Thyroid gland (tissue), 4 donors: ENCODE results near the gene KBTBD12. TPM values are rescaled to one million over a fixed set of nuclear protein-coding genes. Genes with fewer than 3 reads are reported as not detected.

Source experiments
- DNase-seq, 2 donors: peaks; one replicate each; pipeline ENCODE4 v3.0.0-alpha.2; 2019
- H3K27ac ChIP-seq, 3 donors: fragments of 200-600 bp; sonication (generic); 1 replicate in 2 of 3; 2 replicates in 1 of 3; pipeline ENCODE4 v1.5.1; 2016 to 2019; ENCODE audit warnings: mild to moderate bottlenecking in 1 of 3, moderate library complexity in 1 of 3
- H3K27me3 ChIP-seq: fragments of 200-600 bp; sonication (generic); one replicate; pipeline ENCODE4 v1.5.1; 2019
- H3K36me3 ChIP-seq, 2 donors: fragments of 200-600 bp; sonication (generic); one replicate each; pipeline ENCODE4 v1.5.1; 2016 to 2019
- H3K4me1 ChIP-seq, 2 donors: fragments of 200-600 bp; sonication (generic); one replicate each; pipeline ENCODE4 v1.5.1; 2017 to 2019
- H3K4me3 ChIP-seq, 3 donors: fragments of 200-600 bp; sonication (generic); replicated peaks in 1 of 3; 1 replicate in 2 of 3; 2 replicates in 1 of 3; pipeline ENCODE4 v1.5.1; 2016; ENCODE audit warnings: mild to moderate bottlenecking in 1 of 3
- H3K9me3 ChIP-seq: fragments of 200-600 bp; sonication (generic); one replicate; pipeline ENCODE4 v1.5.1; 2017
- CTCF ChIP-seq, 6 experiments: fragments of 200-600 bp in 3 of 6; fragments of 450-650 bp in 3 of 6; sonication (generic) in 3 of 6; IDR thresholded peaks; one replicate each; pipeline ENCODE4 v1.5.1; 2016 to 2019; ENCODE audit warnings: antibody characterized with exemption in 6 of 6, mild to moderate bottlenecking in 2 of 6, inconsistent platforms in 1 of 6, moderate library complexity in 1 of 6
- POLR2A ChIP-seq, 2 donors: fragments of 450-650 bp; IDR thresholded peaks; one replicate each; pipeline ENCODE4 v1.6.1; 2017; ENCODE audit warnings: antibody characterized with exemption in 2 of 2, mild to moderate bottlenecking in 2 of 2, moderate library complexity in 1 of 2
- WGBS, 2 donors: methylation state at CpG; one replicate each; pipeline ENCODE4 v1.1.5; 2017; 5-methylcytosine and 5-hydroxymethylcytosine counted together
- intact Hi-C: fragments of 100-400 bp; cut with DNase I; formaldehyde crosslinking; loops from one replicate; pipeline ENCODE4 v1.15.1; 2023
- total RNA-seq, 4 donors: library from RNA; depleted of rRNA; stranded (reverse); fragments of >200 nt; gene quantifications; one replicate each; pipeline ENCODE4 v1.2.3, GENCODE V29; 2016

KBTBD12 gene
- total RNA-seq, 4 donors from 2014 or later = 1.5 TPM; not detected in 3

GRCh38 chr3:127984241-127984975 is 69.4 kb downstream of the KBTBD12 start:
- Histone ChIP-seq H3K36me3 (no peaks in the 10 kb centered on the region), H3K4me3 (no peak overlapping the region), H3K27ac (no peak overlapping the region), H3K9me3 (no peaks in the 10 kb centered on the region), H3K4me1 (no peaks in the 10 kb centered on the region), H3K27me3 (no peaks in the 10 kb centered on the region)
- TF ChIP-seq CTCF (IDR thresholded peaks at IDR 0.05) = no peak
- no peak for TF ChIP-seq POLR2A (IDR thresholded peaks at IDR 0.05)
- DNase-seq = no peak
- intact Hi-C loops = no loop called here
- 88 to 90% methylated on average over 8 of the region's 8 CpGs for WGBS, 2 donors

- Histone ChIP-seq H3K4me1 (no peaks in the 10 kb centered on the region), H3K4me3 (no peak overlapping the region), H3K36me3 (no peaks in the 10 kb centered on the region), H3K27me3 (no peaks in the 10 kb centered on the region), H3K27ac (no peak overlapping the region), H3K9me3 (no peaks in the 10 kb centered on the region)
- TF ChIP-seq POLR2A (IDR thresholded peaks at IDR 0.05) (no peak), CTCF (IDR thresholded peaks at IDR 0.05) (no peak)
- 89 to 96% methylated on average over 3 to 4 of the region's 4 CpGs for WGBS, 2 donors
- no peak for DNase-seq
- intact Hi-C loops = no loop called here
These were observed 70.2 kb downstream of the KBTBD12 start for GRCh38 chr3:127985216-127985615.

GRCh38 chr3:127985655-127986225 is 70.7 kb downstream of the KBTBD12 start:
- no peaks in the 10 kb centered on the region for H3K27me3 ChIP-seq
- intact Hi-C loops = no loop called here
- WGBS, 2 donors = 86 to 93% methylated on average over 11 to 13 of the region's 13 CpGs
- no peak for TF ChIP-seq POLR2A (IDR thresholded peaks at IDR 0.05)
- no peak for TF ChIP-seq CTCF (IDR thresholded peaks at IDR 0.05)
- no peaks in the 10 kb centered on the region for H3K9me3 ChIP-seq
- no peak overlapping the region for H3K27ac ChIP-seq
- no peak for DNase-seq
- H3K4me1 ChIP-seq = no peaks in the 10 kb centered on the region
- no peaks in the 10 kb centered on the region for H3K36me3 ChIP-seq
- H3K4me3 ChIP-seq = no peak overlapping the region

- no peaks in the 10 kb centered on the region for H3K36me3 ChIP-seq
- H3K27ac ChIP-seq = no peak overlapping the region
- no peaks in the 10 kb centered on the region for H3K9me3 ChIP-seq
- WGBS, 2 donors = 89 to 91% methylated on average over 10 to 11 of the region's 11 CpGs
- intact Hi-C loops = no loop called here
- H3K4me1 ChIP-seq = no peaks in the 10 kb centered on the region
- no peaks in the 10 kb centered on the region for H3K27me3 ChIP-seq
- no peak overlapping the region for H3K4me3 ChIP-seq
- no peak for DNase-seq
- no peak for TF ChIP-seq POLR2A (IDR thresholded peaks at IDR 0.05)
- TF ChIP-seq CTCF (IDR thresholded peaks at IDR 0.05) = no peak
These were observed 71.8 kb downstream of the KBTBD12 start for GRCh38 chr3:127986803-127987202.

- Histone ChIP-seq H3K27me3 (no peaks in the 10 kb centered on the region), H3K4me1 (no peaks in the 10 kb centered on the region), H3K4me3 (no peak overlapping the region), H3K36me3 (no peaks in the 10 kb centered on the region), H3K27ac (no peak overlapping the region), H3K9me3 (no peaks in the 10 kb centered on the region)
- 83 to 88% methylated on average over 7 of the region's 7 CpGs for WGBS, 2 donors
- no peak for TF ChIP-seq POLR2A (IDR thresholded peaks at IDR 0.05)
- no peak for TF ChIP-seq CTCF (IDR thresholded peaks at IDR 0.05)
- intact Hi-C loops = no loop called here
- DNase-seq = no peak
These were observed 72.4 kb downstream of the KBTBD12 start for GRCh38 chr3:127987309-127987995.
